GM12892 (cell line): ENCODE measurements around the gene GCSH.

ENCODE experiments used
- POLR2A ChIP-seq: IDR thresholded peaks from 2 replicates; pipeline ENCODE4 v1.6.1; 2011; ENCODE audit warnings: low read depth, low read length, control low read depth
- TAF1 ChIP-seq: IDR thresholded peaks from 2 replicates; pipeline ENCODE4 v1.6.1; 2011; ENCODE audit warnings: low read depth, mild to moderate bottlenecking, control low read depth, low read length, borderline replicate concordance

DNA sequence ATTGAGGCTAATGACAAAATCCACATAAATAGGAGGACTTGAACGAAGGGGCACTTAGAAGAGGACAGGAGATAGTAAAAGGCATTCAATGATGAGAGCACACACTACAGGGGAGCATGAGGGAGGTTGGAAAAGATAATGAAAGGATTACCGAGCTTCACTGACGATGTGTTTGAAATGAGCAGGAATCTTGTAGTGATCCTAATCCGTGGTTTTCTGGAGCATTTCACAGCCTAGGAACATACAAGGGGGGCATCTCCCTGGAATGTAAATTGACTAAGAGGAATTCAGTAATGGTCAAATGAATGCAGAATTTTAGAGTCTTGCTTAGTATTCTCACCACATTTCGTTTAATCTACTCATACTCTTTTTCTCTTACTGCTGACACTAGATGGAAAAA is 55.4 kb downstream of the GCSH start:
- no peak for TF ChIP-seq POLR2A
- TF ChIP-seq TAF1 = no peak
